Fibroblast of pulmonary artery (primary cell): ENCODE measurements around the gene PLEKHJ1.
A peak's percentile ranks its signal among the peaks of the same experiment; 100 is the strongest.

Experiments used
- DNase-seq: peaks from one replicate; pipeline ENCODE4 v3.0.0-alpha.2; 2010; ENCODE audit warnings: low read depth
- H3K4me3 ChIP-seq: replicated peaks from 2 replicates; pipeline ENCODE4 v1.5.1; 2011; ENCODE audit warnings: low read depth, mild to moderate bottlenecking, control low read depth, low read length, moderate library complexity
- CTCF ChIP-seq: IDR thresholded peaks from 2 replicates; pipeline ENCODE4 v1.5.1; 2011; ENCODE audit warnings: mild to moderate bottlenecking, control low read depth, low read length, inconsistent platforms; ENCODE audit errors: missing control alignments

The PLEKHJ1 gene

DNA sequence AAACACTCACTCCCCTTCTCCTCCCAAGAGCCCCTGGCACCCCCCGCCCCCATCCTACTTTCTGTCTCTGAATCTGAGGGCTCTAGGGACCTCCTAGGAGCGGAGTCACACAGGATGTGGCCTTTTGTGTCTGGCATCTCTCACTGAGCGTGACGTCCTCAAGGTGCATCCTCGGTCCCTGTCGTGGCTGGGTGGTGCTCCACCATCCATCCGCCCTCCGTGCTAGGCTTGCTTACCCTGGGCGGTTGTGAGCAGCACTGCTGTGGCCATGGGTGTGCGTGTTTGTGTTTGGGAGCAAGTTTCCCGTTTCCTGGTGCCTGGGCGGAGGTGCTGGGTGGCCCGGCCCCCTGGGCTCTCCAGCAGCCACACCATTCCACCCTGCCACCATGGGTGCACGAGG lies 12.2 kb downstream of the PLEKHJ1 start:
- no peak for DNase-seq
- TF ChIP-seq CTCF: no peak
- H3K4me3 ChIP-seq: no peak overlapping the region

DNA sequence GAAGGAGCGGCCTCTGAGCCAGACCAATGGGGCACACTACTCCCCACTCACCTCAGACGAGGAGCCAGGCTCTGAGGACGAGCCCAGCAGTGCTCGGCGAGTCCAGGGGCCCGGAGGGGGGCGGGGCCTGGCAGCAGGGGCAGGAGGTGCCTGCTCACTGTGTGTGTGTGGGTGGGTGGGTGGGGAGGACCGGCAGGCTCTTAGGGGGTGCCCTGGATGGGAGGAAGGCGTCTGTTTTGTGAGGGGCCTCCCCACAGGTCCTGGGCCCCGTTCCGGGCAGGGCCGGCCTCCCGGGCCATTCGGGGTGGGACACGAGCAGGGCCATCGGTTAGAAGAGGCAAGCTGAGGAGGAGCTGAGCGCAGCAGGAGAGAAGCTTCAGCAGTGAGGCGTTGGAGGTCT lies 12.7 kb downstream of the PLEKHJ1 start:
- DNase-seq: no peak
- H3K4me3 ChIP-seq: no peak overlapping the region
- no peak for TF ChIP-seq CTCF

- no peak overlapping the region for H3K4me3 ChIP-seq
- peak; percentile 10 for TF ChIP-seq CTCF
- DNase-seq: no peak
Measured at GRCh38 chr19:2221918-2222317, 14.2 kb downstream of the PLEKHJ1 start.

- DNase-seq: no peak
- no peak for TF ChIP-seq CTCF
- no peak overlapping the region for H3K4me3 ChIP-seq
Measured at GRCh38 chr19:2221250-2221831, 14.8 kb downstream of the PLEKHJ1 start.

DNA sequence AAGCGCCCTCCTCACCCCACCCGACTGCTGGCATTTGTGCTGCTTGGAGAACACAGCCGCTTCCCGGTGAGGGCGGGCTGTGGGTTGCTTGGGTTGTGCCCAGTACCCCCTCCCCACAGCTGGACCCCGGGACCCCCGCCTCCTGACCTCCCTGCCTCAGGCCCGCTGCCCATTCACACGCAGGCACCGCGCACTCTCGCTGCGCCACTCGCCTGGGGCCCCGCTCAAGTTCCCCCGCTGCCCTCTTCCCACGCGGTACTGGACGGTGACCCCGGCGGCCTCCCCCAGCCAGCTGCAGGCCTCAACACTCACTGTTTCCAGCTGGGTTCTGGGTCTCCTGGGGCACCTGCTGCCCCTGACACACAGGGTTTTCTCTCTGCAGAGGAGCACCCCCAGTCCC lies 16.4 kb downstream of the PLEKHJ1 start:
- H3K4me3 ChIP-seq: no peak overlapping the region
- DNase-seq: no peak
- TF ChIP-seq CTCF: no peak

DNA sequence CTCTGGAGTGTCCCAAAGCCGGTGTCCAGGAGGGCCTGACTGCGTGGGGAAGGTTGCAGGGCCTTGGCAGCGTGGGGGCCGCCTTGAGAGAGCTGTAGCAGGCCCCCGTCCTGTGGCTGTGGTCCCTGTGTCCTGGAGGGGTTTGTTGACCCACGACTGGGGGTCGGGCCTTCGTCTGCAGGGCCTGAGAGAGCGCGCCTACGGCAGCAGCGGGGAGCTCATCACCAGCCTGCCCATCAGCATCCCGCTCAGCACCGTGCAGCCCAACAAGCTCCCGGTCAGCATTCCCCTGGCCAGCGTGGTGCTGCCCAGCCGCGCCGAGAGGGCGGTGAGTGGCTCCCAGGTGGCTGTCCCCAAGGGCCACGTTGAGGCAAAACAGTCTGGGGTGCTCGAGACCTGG lies 18.5 kb downstream of the PLEKHJ1 start:
- H3K4me3 ChIP-seq: no peak overlapping the region
- no peak for DNase-seq
- no peak for TF ChIP-seq CTCF
